HEK293 (cell line): ENCODE data around the gene MON1B.

Source experiments
- HOXC10 ChIP-seq: sonication (generic); formaldehyde crosslinking; IDR thresholded peaks from 2 replicates; pipeline ENCODE4 v1.8.1; 2023; ENCODE audit warnings: mild to moderate bottlenecking, missing genetic modification reagents
- YY1 ChIP-seq: fragments of 450-650 bp; formaldehyde crosslinking; IDR thresholded peaks from 2 replicates; pipeline ENCODE4 v1.5.1; 2018; ENCODE audit warnings: missing biosample characterization, missing genetic modification characterization
- ZBTB7A ChIP-seq: fragments of 450-650 bp; formaldehyde crosslinking; IDR thresholded peaks from 2 replicates; pipeline ENCODE4 v1.5.1; 2016; ENCODE audit warnings: low read depth, missing biosample characterization, missing genetic modification characterization
- ZFP37 ChIP-seq: fragments of 450-650 bp; formaldehyde crosslinking; IDR thresholded peaks from 2 replicates; pipeline ENCODE4 v1.5.1; 2016; ENCODE audit warnings: missing biosample characterization, missing genetic modification characterization
- ZNF112 ChIP-seq: fragments of 450-650 bp; formaldehyde crosslinking; IDR thresholded peaks from 2 replicates; pipeline ENCODE4 v1.5.0; 2017; ENCODE audit warnings: missing biosample characterization, missing genetic modification characterization
- ZNF121 ChIP-seq: fragments of 450-650 bp; formaldehyde crosslinking; IDR thresholded peaks from 2 replicates; pipeline ENCODE4 v1.5.1; 2016; ENCODE audit warnings: missing biosample characterization, missing genetic modification characterization
- ZNF169 ChIP-seq: fragments of 450-650 bp; formaldehyde crosslinking; IDR thresholded peaks from 2 replicates; pipeline ENCODE4 v1.5.1; 2016; ENCODE audit warnings: missing biosample characterization, missing genetic modification characterization
- ZNF24 ChIP-seq: fragments of 450-650 bp; formaldehyde crosslinking; IDR thresholded peaks from 2 replicates; pipeline ENCODE4 v1.5.1; 2016; ENCODE audit warnings: missing biosample characterization, missing genetic modification characterization
- ZNF354C ChIP-seq: fragments of 450-650 bp; formaldehyde crosslinking; IDR thresholded peaks from 2 replicates; pipeline ENCODE4 v1.5.1; 2016; ENCODE audit warnings: missing biosample characterization, missing genetic modification characterization, low read depth, borderline replicate concordance
- ZNF626 ChIP-seq: fragments of 450-650 bp; sonication (Bioruptor Pico); formaldehyde crosslinking; IDR thresholded peaks from 2 replicates; pipeline ENCODE4 v1.5.1; 2018; ENCODE audit warnings: missing biosample characterization, missing genetic modification characterization, inconsistent platforms
- ZNF768 ChIP-seq: fragments of 450-650 bp; formaldehyde crosslinking; IDR thresholded peaks from 2 replicates; pipeline ENCODE4 v1.5.1; 2018; ENCODE audit warnings: missing biosample characterization, mild to moderate bottlenecking, missing genetic modification characterization
- TF ChIP-seq, protein P1 (sequence below): fragments of 450-650 bp; formaldehyde crosslinking; IDR thresholded peaks from 2 replicates; pipeline ENCODE4 v1.5.1; 2016; ENCODE audit warnings: missing biosample characterization, missing genetic modification characterization
- TF ChIP-seq, protein P2 (sequence below): fragments of 450-650 bp; formaldehyde crosslinking; IDR thresholded peaks from 2 replicates; pipeline ENCODE4 v1.5.1; 2016; ENCODE audit warnings: missing biosample characterization, missing genetic modification characterization
- TF ChIP-seq, protein P3 (sequence below): fragments of 450-650 bp; formaldehyde crosslinking; IDR thresholded peaks from 2 replicates; pipeline ENCODE4 v1.5.1; 2016; ENCODE audit warnings: missing biosample characterization, missing genetic modification characterization

DNA sequence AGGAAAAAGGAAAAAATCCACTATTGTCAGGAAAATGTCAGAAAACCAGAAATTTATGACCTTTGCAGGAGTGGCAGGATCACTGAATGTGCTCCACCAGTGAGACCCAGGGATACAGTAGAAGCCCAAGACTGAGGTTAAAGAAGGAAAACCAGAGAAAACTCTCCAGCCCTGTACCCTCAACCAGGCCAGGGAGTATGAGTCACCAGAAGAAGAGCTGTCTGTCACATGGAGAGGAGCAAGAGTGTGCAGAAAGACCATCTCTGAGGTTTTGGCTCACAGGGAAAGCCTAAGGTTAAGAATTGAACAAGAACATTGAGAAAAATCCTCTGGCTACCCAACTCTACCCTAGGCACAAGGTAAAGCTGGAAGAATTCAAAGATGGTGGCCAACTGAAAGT is 47.6 kb upstream of the MON1B start:
- TF ChIP-seq ZNF121, result no peak
- TF ChIP-seq, protein P1, sequence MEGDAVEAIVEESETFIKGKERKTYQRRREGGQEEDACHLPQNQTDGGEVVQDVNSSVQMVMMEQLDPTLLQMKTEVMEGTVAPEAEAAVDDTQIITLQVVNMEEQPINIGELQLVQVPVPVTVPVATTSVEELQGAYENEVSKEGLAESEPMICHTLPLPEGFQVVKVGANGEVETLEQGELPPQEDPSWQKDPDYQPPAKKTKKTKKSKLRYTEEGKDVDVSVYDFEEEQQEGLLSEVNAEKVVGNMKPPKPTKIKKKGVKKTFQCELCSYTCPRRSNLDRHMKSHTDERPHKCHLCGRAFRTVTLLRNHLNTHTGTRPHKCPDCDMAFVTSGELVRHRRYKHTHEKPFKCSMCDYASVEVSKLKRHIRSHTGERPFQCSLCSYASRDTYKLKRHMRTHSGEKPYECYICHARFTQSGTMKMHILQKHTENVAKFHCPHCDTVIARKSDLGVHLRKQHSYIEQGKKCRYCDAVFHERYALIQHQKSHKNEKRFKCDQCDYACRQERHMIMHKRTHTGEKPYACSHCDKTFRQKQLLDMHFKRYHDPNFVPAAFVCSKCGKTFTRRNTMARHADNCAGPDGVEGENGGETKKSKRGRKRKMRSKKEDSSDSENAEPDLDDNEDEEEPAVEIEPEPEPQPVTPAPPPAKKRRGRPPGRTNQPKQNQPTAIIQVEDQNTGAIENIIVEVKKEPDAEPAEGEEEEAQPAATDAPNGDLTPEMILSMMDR (tag by site-specific recombination), result no peak
- no peak for TF ChIP-seq ZBTB7A (tag by site-specific recombination)
- TF ChIP-seq ZNF768 (tag by site-specific recombination), result no peak
- no peak for TF ChIP-seq ZNF112
- no peak for TF ChIP-seq ZFP37 (tag by site-specific recombination)
- TF ChIP-seq ZNF24 (tag by site-specific recombination), result no peak
- TF ChIP-seq ZNF626, result no peak
- TF ChIP-seq ZNF354C (tag by site-specific recombination), result no peak
- TF ChIP-seq, protein P2, sequence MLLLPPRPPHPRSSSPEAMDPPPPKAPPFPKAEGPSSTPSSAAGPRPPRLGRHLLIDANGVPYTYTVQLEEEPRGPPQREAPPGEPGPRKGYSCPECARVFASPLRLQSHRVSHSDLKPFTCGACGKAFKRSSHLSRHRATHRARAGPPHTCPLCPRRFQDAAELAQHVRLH (tag by site-specific recombination), result no peak
- TF ChIP-seq HOXC10 (CRISPR knock-in tag), result no peak
- TF ChIP-seq, protein P3, sequence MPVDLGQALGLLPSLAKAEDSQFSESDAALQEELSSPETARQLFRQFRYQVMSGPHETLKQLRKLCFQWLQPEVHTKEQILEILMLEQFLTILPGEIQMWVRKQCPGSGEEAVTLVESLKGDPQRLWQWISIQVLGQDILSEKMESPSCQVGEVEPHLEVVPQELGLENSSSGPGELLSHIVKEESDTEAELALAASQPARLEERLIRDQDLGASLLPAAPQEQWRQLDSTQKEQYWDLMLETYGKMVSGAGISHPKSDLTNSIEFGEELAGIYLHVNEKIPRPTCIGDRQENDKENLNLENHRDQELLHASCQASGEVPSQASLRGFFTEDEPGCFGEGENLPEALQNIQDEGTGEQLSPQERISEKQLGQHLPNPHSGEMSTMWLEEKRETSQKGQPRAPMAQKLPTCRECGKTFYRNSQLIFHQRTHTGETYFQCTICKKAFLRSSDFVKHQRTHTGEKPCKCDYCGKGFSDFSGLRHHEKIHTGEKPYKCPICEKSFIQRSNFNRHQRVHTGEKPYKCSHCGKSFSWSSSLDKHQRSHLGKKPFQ, result no peak
- TF ChIP-seq YY1, result no peak
- no peak for TF ChIP-seq ZNF169 (tag by site-specific recombination)
